CD4-positive, alpha-beta memory T cell (primary cell): ENCODE measurements around the gene CCDC106. TPM values are rescaled to one million over a fixed set of nuclear protein-coding genes. Genes with fewer than 3 reads are reported as not detected.
A peak's percentile ranks its signal among the peaks of the same experiment; 100 is the strongest.

Experiments used
- CTCF ChIA-PET: fragments of 350-600 bp; sonication (Branson Sonifier 250); formaldehyde crosslinking; loops from one replicate; lab custom pipeline; 2021; ENCODE audit warnings: inconsistent platforms; ENCODE audit not compliant: partially characterized antibody; lab: Charles Lee
- POLR2A ChIA-PET: fragments of 350-600 bp; sonication (Branson Sonifier 250); formaldehyde crosslinking; loops from one replicate; lab custom pipeline; 2021; ENCODE audit not compliant: partially characterized antibody; lab: Charles Lee
- DNase-seq, 5 donors: peaks; one replicate each; pipeline versions ENCODE4 v3.0.0 to v3.0.0-alpha.2; 2020 to 2022; ENCODE audit warnings: mixed read lengths in 1 of 5
- H3K27ac ChIP-seq: one replicate; pipeline ENCODE4 v1.7.0; 2013; ENCODE audit warnings: low read depth, low read length
- H3K27me3 ChIP-seq: 2 replicates; pipeline ENCODE4 v1.7.0; 2013; ENCODE audit warnings: mild to moderate bottlenecking, low read length, moderate library complexity; ENCODE audit not compliant: insufficient read depth
- H3K36me3 ChIP-seq: 2 replicates; pipeline ENCODE4 v1.7.0; 2013; ENCODE audit warnings: mild to moderate bottlenecking, low read length, moderate library complexity; ENCODE audit not compliant: insufficient read depth
- H3K4me1 ChIP-seq: 2 replicates; pipeline ENCODE4 v1.7.0; 2013; ENCODE audit warnings: mild to moderate bottlenecking, low read length, moderate library complexity; ENCODE audit not compliant: insufficient read depth
- H3K4me3 ChIP-seq, 2 donors: one replicate each; pipeline ENCODE4 v1.7.0; 2013; ENCODE audit warnings: low read length in 2 of 2, mild to moderate bottlenecking in 1 of 2
- H3K9me3 ChIP-seq, 2 donors: one replicate each; pipeline ENCODE4 v1.7.0; 2013; ENCODE audit warnings: low read length in 2 of 2, control low read depth in 1 of 2; ENCODE audit not compliant: control insufficient read depth in 1 of 2
- H3K27ac Mint-ChIP-seq, 7 donors: one replicate each; pipeline ENCODE4 v1.8.0; 2020 to 2021; ENCODE audit warnings: mixed read lengths in 7 of 7, mild to moderate bottlenecking in 6 of 7, inconsistent platforms in 3 of 7, moderate library complexity in 3 of 7
- H3K27me3 Mint-ChIP-seq, 2 donors: one replicate each; pipeline ENCODE4 v1.8.0; 2020 to 2021; ENCODE audit warnings: mixed read lengths in 2 of 2
- H3K36me3 Mint-ChIP-seq, 2 donors: one replicate each; pipeline ENCODE4 v1.8.0; 2020 to 2021; ENCODE audit warnings: mixed read lengths in 2 of 2, inconsistent platforms in 1 of 2, mild to moderate bottlenecking in 1 of 2
- H3K4me1 Mint-ChIP-seq, 4 donors: one replicate each; pipeline ENCODE4 v1.8.0; 2020 to 2021; ENCODE audit warnings: mixed read lengths in 4 of 4, mild to moderate bottlenecking in 1 of 4
- H3K4me3 Mint-ChIP-seq, 8 donors: one replicate each; pipeline ENCODE4 v1.8.0; 2020 to 2021; ENCODE audit warnings: mixed read lengths in 8 of 8, mild to moderate bottlenecking in 7 of 8, moderate library complexity in 6 of 8, inconsistent platforms in 3 of 8
- H3K9me3 Mint-ChIP-seq, 8 donors: one replicate each; pipeline ENCODE4 v1.8.0; 2020 to 2021; ENCODE audit warnings: mixed read lengths in 8 of 8, mild to moderate bottlenecking in 5 of 8, inconsistent platforms in 3 of 8, moderate library complexity in 1 of 8
- intact Hi-C: fragments of 100-400 bp; cut with micrococcal nuclease; formaldehyde crosslinking; loops from one replicate; pipeline ENCODE4 v1.15.1; 2023
- polyA plus RNA-seq, 2 donors: library from polyadenylated mRNA; unstranded; fragments of 300-500 nt; fragmentation: Illumina TruSeq; gene quantifications; one replicate each; pipeline ENCODE4 v1.2.3, GENCODE V29; 2021
- total RNA-seq, 2 experiments: library from RNA; stranded (reverse); gene quantifications; one replicate each; pipeline ENCODE4 v1.2.3, GENCODE V29; 2021

The CCDC106 gene
- total and polyA plus RNA-seq, 4 experiments from 2014 or later: 0.47 to 1.5 (median 0.94) TPM

GRCh38 chr19:55646889-55647731 lies 902 bp upstream of the CCDC106 start:
- peak overlapping the region in 1 of 2 donors; percentile 52 for H3K4me3 ChIP-seq
- no peaks in the 10 kb centered on the region for H3K27me3 ChIP-seq
- ChIA-PET CTCF (interaction anchor here (0.9 to 4.1 kb wide), 5 partner anchors 10 to 179 kb away, joined by 4 to 36 read pairs (median 6); no protein-coding TSS in a partner anchor), POLR2A (interaction anchor here (1.0 to 2.1 kb wide), 6 partner anchors 10 to 47 kb away, joined by 3 to 9 read pairs (median 5); partner anchors contain the start of genes FIZ1, ZNF524 and ZNF784)
- Mint-ChIP-seq H3K27me3 (no peaks in the 10 kb centered on the region), H3K27ac (peak overlapping the region in 3 of 7 donors; percentile 31 to 55 (median 42)), H3K4me1 (peaks cover 16 to 48% (median 29%) of the 10 kb centered on the region in 4 donors), H3K9me3 (peaks cover 0 to 1% (median 0%) of the 10 kb centered on the region in 8 donors), H3K36me3 (peaks cover 4 to 13% of the 10 kb centered on the region in 2 donors), H3K4me3 (peak overlapping the region; percentile 63 to 83 (median 74))
- peaks cover 33% of the 10 kb centered on the region for H3K4me1 ChIP-seq
- H3K9me3 ChIP-seq: no peaks in the 10 kb centered on the region
- intact Hi-C loops: no loop called here
- H3K27ac ChIP-seq: peak overlapping the region; percentile 49
- DNase-seq: no peak
- H3K36me3 ChIP-seq: peaks cover 7% of the 10 kb centered on the region

GRCh38 chr19:55648585-55649267 lies 714 bp downstream of the CCDC106 start:
- Histone ChIP-seq H3K27ac (peak overlapping the region; percentile 49), H3K4me1 (peaks cover 37% of the 10 kb centered on the region), H3K27me3 (no peaks in the 10 kb centered on the region), H3K36me3 (peaks cover 7% of the 10 kb centered on the region), H3K4me3 (peak overlapping the region in 1 of 2 donors; percentile 52), H3K9me3 (no peaks in the 10 kb centered on the region)
- POLR2A ChIA-PET: interaction anchor here (1.1 to 1.7 kb wide), 5 partner anchors 10 to 172 kb away, joined by 3 to 9 read pairs (median 4); partner anchors contain the start of gene ZNF628
- Mint-ChIP-seq H3K36me3 (peaks cover 4 to 12% of the 10 kb centered on the region in 2 donors), H3K4me1 (peaks cover 10 to 41% (median 21%) of the 10 kb centered on the region in 4 donors), H3K27ac (peak overlapping the region in 3 of 7 donors; percentile 8 to 35 (median 27)), H3K4me3 (peak overlapping the region; percentile 52 to 80 (median 58)), H3K9me3 (peaks cover 0 to 2% (median 0%) of the 10 kb centered on the region in 8 donors), H3K27me3 (no peaks in the 10 kb centered on the region)
- CTCF ChIA-PET: interaction anchor here (1.4 kb wide), 1 partner anchor 16 kb away, joined by 5 read pairs; no protein-coding TSS in a partner anchor
- intact Hi-C loops: no loop called here
- peak in 1 of 5 donors; percentile 34 for DNase-seq

GRCh38 chr19:55649268-55650125 lies 1.5 kb downstream of the CCDC106 start:
- Mint-ChIP-seq H3K4me1 (peaks cover 9 to 41% (median 16%) of the 10 kb centered on the region in 4 donors), H3K27me3 (no peaks in the 10 kb centered on the region), H3K36me3 (peaks cover 4 to 15% of the 10 kb centered on the region in 2 donors), H3K27ac (peak overlapping the region in 3 of 7 donors; percentile 55 to 70 (median 60)), H3K9me3 (peaks cover 0 to 6% (median 0%) of the 10 kb centered on the region in 8 donors), H3K4me3 (peak overlapping the region in 6 of 8 donors; percentile 26 to 79 (median 64))
- Histone ChIP-seq H3K9me3 (no peaks in the 10 kb centered on the region), H3K27me3 (no peaks in the 10 kb centered on the region), H3K36me3 (peaks cover 7% of the 10 kb centered on the region), H3K27ac (no peak overlapping the region), H3K4me3 (no peak overlapping the region), H3K4me1 (peaks cover 30% of the 10 kb centered on the region)
- ChIA-PET POLR2A (interaction anchor here (0.9 to 1.6 kb wide), 4 partner anchors 14 to 33 kb away, joined by 3 to 7 read pairs (median 4); no protein-coding TSS in a partner anchor), CTCF (interaction anchor here (1.4 kb wide), 1 partner anchor 17 kb away, joined by 5 read pairs; no protein-coding TSS in a partner anchor)
- peak in 1 of 5 donors; percentile 38 for DNase-seq
- intact Hi-C loops: loop anchor here (10.0 kb wide), 2 partner anchors 1205 to 1545 kb away; partner anchors contain the start of genes LENG8, NDUFA3 and OSCAR

GRCh38 chr19:55650126-55650557 lies 2.1 kb downstream of the CCDC106 start:
- POLR2A ChIA-PET: interaction anchor here (0.9 to 1.6 kb wide), 4 partner anchors 15 to 34 kb away, joined by 3 to 7 read pairs (median 4); no protein-coding TSS in a partner anchor
- CTCF ChIA-PET: interaction anchor here (1.4 kb wide), 1 partner anchor 17 kb away, joined by 5 read pairs; no protein-coding TSS in a partner anchor
- peak overlapping the region in 1 of 7 donors; percentile 60 for H3K27ac Mint-ChIP-seq
- H3K4me3 Mint-ChIP-seq: peak overlapping the region in 5 of 8 donors; percentile 1 to 74 (median 40)
- peaks cover 4% of the 10 kb centered on the region for H3K36me3 ChIP-seq
- H3K9me3 Mint-ChIP-seq: peaks cover 0 to 6% (median 0%) of the 10 kb centered on the region in 8 donors
- H3K9me3 ChIP-seq: no peaks in the 10 kb centered on the region
- H3K27me3 Mint-ChIP-seq: no peaks in the 10 kb centered on the region
- no peak overlapping the region for H3K4me3 ChIP-seq
- peaks cover 8 to 40% (median 15%) of the 10 kb centered on the region in 4 donors for H3K4me1 Mint-ChIP-seq
- intact Hi-C loops: loop anchor here (10.0 kb wide), 2 partner anchors 1205 to 1545 kb away; partner anchors contain the start of genes LENG8, NDUFA3 and OSCAR
- no peaks in the 10 kb centered on the region for H3K27me3 ChIP-seq
- H3K36me3 Mint-ChIP-seq: peaks cover 4 to 18% of the 10 kb centered on the region in 2 donors
- H3K4me1 ChIP-seq: peaks cover 25% of the 10 kb centered on the region
- H3K27ac ChIP-seq: no peak overlapping the region
- no peak for DNase-seq

- Histone ChIP-seq H3K4me3 (no peak overlapping the region), H3K36me3 (no peaks in the 10 kb centered on the region), H3K9me3 (no peaks in the 10 kb centered on the region), H3K4me1 (peaks cover 27% of the 10 kb centered on the region), H3K27ac (no peak overlapping the region), H3K27me3 (no peaks in the 10 kb centered on the region)
- ChIA-PET CTCF (no interaction called here), POLR2A (interaction anchor here (0.9 kb wide), 2 partner anchors 15 to 25 kb away, joined by 3 to 4 read pairs; no protein-coding TSS in a partner anchor)
- peak overlapping the region in 2 of 8 donors; percentile 59 to 74 for H3K4me3 Mint-ChIP-seq
- DNase-seq: peak in 1 of 5 donors; percentile 35
- intact Hi-C loops: loop anchor here (10.0 kb wide), 2 partner anchors 1206 to 1546 kb away; partner anchors contain the start of genes LENG8, NDUFA3 and OSCAR
- H3K4me1 Mint-ChIP-seq: peaks cover 7 to 40% (median 13%) of the 10 kb centered on the region in 4 donors
- H3K27me3 Mint-ChIP-seq: no peaks in the 10 kb centered on the region
- peaks cover 0 to 6% (median 0%) of the 10 kb centered on the region in 8 donors for H3K9me3 Mint-ChIP-seq
- H3K27ac Mint-ChIP-seq: peak overlapping the region in 1 of 7 donors; percentile 60
- peaks cover 0 to 18% of the 10 kb centered on the region in 2 donors for H3K36me3 Mint-ChIP-seq
Measured at GRCh38 chr19:55650602-55651230, 2.7 kb downstream of the CCDC106 start.
